ENCODE results near the gene NUDT6.

DNA sequence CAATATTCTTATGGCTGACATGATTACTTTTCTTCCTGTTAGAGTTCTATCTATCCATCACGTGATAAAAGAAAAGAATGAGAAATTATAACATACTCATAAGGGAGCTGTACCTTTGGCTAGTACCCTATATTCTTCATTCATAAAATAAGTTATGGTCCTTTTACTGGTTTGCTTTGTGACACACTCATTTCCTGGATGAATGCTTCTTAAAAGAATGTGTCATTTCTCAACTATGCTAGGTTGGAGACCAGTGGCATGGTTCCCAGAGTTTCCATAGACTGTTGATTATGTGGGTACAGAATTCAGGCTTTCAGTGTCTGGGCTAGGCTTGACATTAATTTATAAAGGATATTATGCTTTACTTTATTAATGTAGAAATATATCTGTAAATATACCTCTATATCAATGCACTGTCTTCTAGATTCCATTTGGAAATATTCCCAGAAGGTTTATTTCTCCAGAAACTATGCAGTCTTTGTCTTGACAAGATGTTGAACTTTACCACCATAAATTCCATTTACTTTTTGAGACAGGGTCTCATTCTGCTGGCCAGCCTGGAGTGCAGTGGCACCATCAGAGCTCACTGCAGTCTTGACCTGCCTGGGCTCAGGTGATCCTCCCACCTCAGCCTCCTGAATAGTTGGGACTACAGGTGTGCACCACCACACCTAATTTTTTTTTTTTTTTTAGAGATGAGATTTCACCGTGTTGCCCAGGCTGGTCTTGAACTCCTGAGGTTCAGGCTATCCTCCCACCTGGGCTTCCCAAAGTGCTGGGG is 23.8 kb downstream of the NUDT6 start:
- TF ChIP-seq, protein P1, sequence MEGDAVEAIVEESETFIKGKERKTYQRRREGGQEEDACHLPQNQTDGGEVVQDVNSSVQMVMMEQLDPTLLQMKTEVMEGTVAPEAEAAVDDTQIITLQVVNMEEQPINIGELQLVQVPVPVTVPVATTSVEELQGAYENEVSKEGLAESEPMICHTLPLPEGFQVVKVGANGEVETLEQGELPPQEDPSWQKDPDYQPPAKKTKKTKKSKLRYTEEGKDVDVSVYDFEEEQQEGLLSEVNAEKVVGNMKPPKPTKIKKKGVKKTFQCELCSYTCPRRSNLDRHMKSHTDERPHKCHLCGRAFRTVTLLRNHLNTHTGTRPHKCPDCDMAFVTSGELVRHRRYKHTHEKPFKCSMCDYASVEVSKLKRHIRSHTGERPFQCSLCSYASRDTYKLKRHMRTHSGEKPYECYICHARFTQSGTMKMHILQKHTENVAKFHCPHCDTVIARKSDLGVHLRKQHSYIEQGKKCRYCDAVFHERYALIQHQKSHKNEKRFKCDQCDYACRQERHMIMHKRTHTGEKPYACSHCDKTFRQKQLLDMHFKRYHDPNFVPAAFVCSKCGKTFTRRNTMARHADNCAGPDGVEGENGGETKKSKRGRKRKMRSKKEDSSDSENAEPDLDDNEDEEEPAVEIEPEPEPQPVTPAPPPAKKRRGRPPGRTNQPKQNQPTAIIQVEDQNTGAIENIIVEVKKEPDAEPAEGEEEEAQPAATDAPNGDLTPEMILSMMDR (conservative IDR thresholded peaks at IDR 0.05; ENCODE audit: low read length): no peak
- TF ChIP-seq EZH2phosphoT487 (IDR thresholded peaks at IDR 0.05; ENCODE audit: borderline replicate concordance): no peak

All from Loucy (cell line).